K562 (cell line): ENCODE data around the gene TBRG1. TPM values are rescaled to one million over a fixed set of nuclear protein-coding genes. Genes with fewer than 3 reads are reported as not detected.

Source experiments
- ADNP ChIP-seq: fragments of 200-800 bp; sonication (Bioruptor generic); IDR thresholded peaks from 2 replicates; pipeline ENCODE4 v1.6.1; 2016; ENCODE audit warnings: missing genetic modification characterization, missing compliant biosample characterization
- ARID1B ChIP-seq: fragments of 450-650 bp; IDR thresholded peaks from 2 replicates; pipeline ENCODE4 v1.6.1; 2016; ENCODE audit warnings: antibody characterized with exemption, mild to moderate bottlenecking, inconsistent platforms
- CBFA2T3 ChIP-seq: fragments of 450-650 bp; IDR thresholded peaks from 2 replicates; pipeline ENCODE4 v1.6.1; 2017
- CHD1 ChIP-seq: fragments of 200-600 bp; sonication (generic); IDR thresholded peaks from one replicate; pipeline ENCODE4 v1.6.1; 2012; ENCODE audit warnings: mild to moderate bottlenecking, moderate library complexity, low read length, inconsistent platforms
- DPF2 ChIP-seq: fragments of 450-650 bp; IDR thresholded peaks from 2 replicates; pipeline ENCODE4 v1.6.1; 2016
- ELF1 ChIP-seq: fragments of 200-800 bp; sonication (Bioruptor generic); IDR thresholded peaks from 2 replicates; pipeline ENCODE4 v1.6.1; 2016; ENCODE audit warnings: missing genetic modification characterization, missing compliant biosample characterization
- FOXK2 ChIP-seq, 2 experiments: fragments of 450-650 bp; IDR thresholded peaks in 1 of 2; conservative IDR thresholded peaks in 1 of 2; 2 replicates each; pipeline ENCODE4 v1.6.1; 2016; ENCODE audit warnings: low read depth in 2 of 2, mild to moderate bottlenecking in 1 of 2
- GTF2A2 ChIP-seq: IDR thresholded peaks from 2 replicates; pipeline ENCODE4 v1.6.1; 2016; ENCODE audit warnings: mild to moderate bottlenecking, missing genetic modification characterization, missing compliant biosample characterization
- HLTF ChIP-seq: fragments of 450-650 bp; IDR thresholded peaks from 2 replicates; pipeline ENCODE4 v1.6.1; 2016
- KDM2B ChIP-seq: fragments of 250-450 bp; sonication (Bioruptor Pico); IDR thresholded peaks from 2 replicates; pipeline ENCODE4 v1.8.0; 2021; ENCODE audit warnings: mild to moderate bottlenecking, moderate library complexity
- KHSRP ChIP-seq: fragments of 450-650 bp; IDR thresholded peaks from 2 replicates; pipeline ENCODE4 v1.6.1; 2017
- KLF13 ChIP-seq: fragments of 450-650 bp; IDR thresholded peaks from 2 replicates; pipeline ENCODE4 v1.6.1; 2016; ENCODE audit warnings: missing genetic modification characterization, low read depth, mild to moderate bottlenecking, missing compliant biosample characterization, moderate library complexity, borderline replicate concordance
- MTA3 ChIP-seq: fragments of 450-650 bp; formaldehyde crosslinking; IDR thresholded peaks from 2 replicates; pipeline ENCODE4 v1.6.1; 2017; ENCODE audit warnings: mild to moderate bottlenecking, borderline replicate concordance
- NR2C1 ChIP-seq, 2 experiments: fragments of 450-650 bp; IDR thresholded peaks; 2 replicates each; pipeline ENCODE4 v1.6.1; 2017; ENCODE audit warnings: mild to moderate bottlenecking in 2 of 2, antibody characterized with exemption in 1 of 2, inconsistent platforms in 1 of 2, missing compliant biosample characterization in 1 of 2, missing genetic modification characterization in 1 of 2
- NR2C2 ChIP-seq, 2 experiments: fragments of 200-800 bp in 1 of 2; sonication (Bioruptor generic) in 1 of 2; sonication (generic) in 1 of 2; formaldehyde crosslinking in 1 of 2; IDR thresholded peaks; 2 replicates each; pipeline versions ENCODE4 v1.6.1 to v1.8.0; 2016 to 2022; ENCODE audit warnings: mild to moderate bottlenecking in 1 of 2, missing compliant biosample characterization in 1 of 2, missing genetic modification characterization in 1 of 2, missing genetic modification reagents in 1 of 2
- POLR3A ChIP-seq: IDR thresholded peaks from 2 replicates; pipeline ENCODE4 v1.6.1; 2011; ENCODE audit warnings: borderline replicate concordance, mild to moderate bottlenecking, moderate library complexity; ENCODE audit not compliant: insufficient read length, insufficient read depth; ENCODE audit errors: extremely low read depth
- PTRF ChIP-seq: fragments of 450-650 bp; IDR thresholded peaks from 2 replicates; pipeline ENCODE4 v1.6.1; 2016; ENCODE audit warnings: mild to moderate bottlenecking, missing genetic modification characterization, missing compliant biosample characterization
- RBM39 ChIP-seq: fragments of 200-400 bp; formaldehyde crosslinking; optimal IDR thresholded peaks from 2 replicates; pipeline ENCODE3; 2018; ENCODE audit warnings: low read depth, low read length
- SNIP1 ChIP-seq: fragments of 450-650 bp; IDR thresholded peaks from 2 replicates; pipeline ENCODE4 v1.7.1; 2017; ENCODE audit warnings: low read depth, mild to moderate bottlenecking
- STAT5A ChIP-seq: IDR thresholded peaks from 2 replicates; pipeline ENCODE4 v1.6.1; 2012; ENCODE audit warnings: low read length, inconsistent platforms, borderline replicate concordance
- TAL1 ChIP-seq: fragments of 450-650 bp; IDR thresholded peaks from 2 replicates; pipeline ENCODE4 v1.6.1; 2016; ENCODE audit warnings: mild to moderate bottlenecking
- U2AF2 ChIP-seq: fragments of 200-400 bp; formaldehyde crosslinking; optimal IDR thresholded peaks from 2 replicates; pipeline ENCODE3; 2017; ENCODE audit warnings: low read depth, mild to moderate bottlenecking, low read length
- ZEB2 ChIP-seq: fragments of 450-650 bp; IDR thresholded peaks from 2 replicates; pipeline ENCODE4 v1.6.1; 2016
- ZFP1 ChIP-seq: fragments of 450-650 bp; formaldehyde crosslinking; IDR thresholded peaks from 2 replicates; pipeline ENCODE4 v1.4.0; 2020; ENCODE audit warnings: mild to moderate bottlenecking, mixed read lengths
- ZNF124 ChIP-seq: sonication (generic); formaldehyde crosslinking; IDR thresholded peaks from 2 replicates; pipeline ENCODE4 v1.8.1; 2022; ENCODE audit warnings: missing genetic modification reagents
- ZNF766 ChIP-seq: fragments of 200-800 bp; sonication (Bioruptor generic); conservative IDR thresholded peaks from 2 replicates; pipeline ENCODE4 v1.6.1; 2016; ENCODE audit warnings: missing genetic modification characterization, missing compliant biosample characterization
- ZNF778 ChIP-seq: fragments of 450-650 bp; formaldehyde crosslinking; IDR thresholded peaks from 2 replicates; pipeline ENCODE4 v1.4.0; 2020; ENCODE audit warnings: mild to moderate bottlenecking, moderate library complexity
- ZNF780A ChIP-seq: fragments of 250-450 bp; sonication (Bioruptor Pico); IDR thresholded peaks from 2 replicates; pipeline ENCODE4 v1.5.0; 2021; ENCODE audit warnings: mild to moderate bottlenecking
- polyA plus RNA-seq, 8 experiments: library from polyadenylated mRNA; depleted of rRNA in 4 of 8; stranded (reverse) in 5 of 8; unstranded in 3 of 8; fragments of >200 nt; fragmentation: Nextera tagmentation in 2 of 8; fragmentation: Illumina TruSeq in 1 of 8; extraction: Ambion mirVana in 2 of 8; extraction: Trizol in 1 of 8; gene quantifications; 2 replicates each; pipeline versions ENCODE4 v1.2.1 to v1.2.3, GENCODE V29; 2011 to 2014; ENCODE audit warnings: inconsistent platforms in 1 of 8, missing spikeins in 1 of 8
- total RNA-seq, 7 experiments: library from RNA; depleted of rRNA in 6 of 7; stranded (reverse); fragments of >200 nt in 6 of 7; fragmentation: Illumina TruSeq in 2 of 7; extraction: Trizol in 2 of 7; gene quantifications; 2 replicates each; pipeline versions ENCODE4 v1.2.1 to v1.2.3, GENCODE V29; 2011 to 2021; ENCODE audit warnings: low replicate concordance in 1 of 7
- TF ChIP-seq, protein P1 (sequence below): fragments of 450-650 bp; conservative IDR thresholded peaks from 2 replicates; pipeline ENCODE4 v1.6.1; 2016; ENCODE audit warnings: missing genetic modification characterization, low read depth, mild to moderate bottlenecking, control low read depth, missing compliant biosample characterization
- TF ChIP-seq, protein P2 (sequence below): fragments of 450-650 bp; IDR thresholded peaks from 2 replicates; pipeline ENCODE4 v1.6.1; 2016; ENCODE audit warnings: low read depth, mild to moderate bottlenecking, moderate library complexity

Gene TBRG1
- total and polyA plus RNA-seq, 9 of the 15 experiments (the other 6 are each of a cell fraction or from before 2014, with no cell fraction given): 8.7 to 30.0 (median 20.2) TPM

DNA sequence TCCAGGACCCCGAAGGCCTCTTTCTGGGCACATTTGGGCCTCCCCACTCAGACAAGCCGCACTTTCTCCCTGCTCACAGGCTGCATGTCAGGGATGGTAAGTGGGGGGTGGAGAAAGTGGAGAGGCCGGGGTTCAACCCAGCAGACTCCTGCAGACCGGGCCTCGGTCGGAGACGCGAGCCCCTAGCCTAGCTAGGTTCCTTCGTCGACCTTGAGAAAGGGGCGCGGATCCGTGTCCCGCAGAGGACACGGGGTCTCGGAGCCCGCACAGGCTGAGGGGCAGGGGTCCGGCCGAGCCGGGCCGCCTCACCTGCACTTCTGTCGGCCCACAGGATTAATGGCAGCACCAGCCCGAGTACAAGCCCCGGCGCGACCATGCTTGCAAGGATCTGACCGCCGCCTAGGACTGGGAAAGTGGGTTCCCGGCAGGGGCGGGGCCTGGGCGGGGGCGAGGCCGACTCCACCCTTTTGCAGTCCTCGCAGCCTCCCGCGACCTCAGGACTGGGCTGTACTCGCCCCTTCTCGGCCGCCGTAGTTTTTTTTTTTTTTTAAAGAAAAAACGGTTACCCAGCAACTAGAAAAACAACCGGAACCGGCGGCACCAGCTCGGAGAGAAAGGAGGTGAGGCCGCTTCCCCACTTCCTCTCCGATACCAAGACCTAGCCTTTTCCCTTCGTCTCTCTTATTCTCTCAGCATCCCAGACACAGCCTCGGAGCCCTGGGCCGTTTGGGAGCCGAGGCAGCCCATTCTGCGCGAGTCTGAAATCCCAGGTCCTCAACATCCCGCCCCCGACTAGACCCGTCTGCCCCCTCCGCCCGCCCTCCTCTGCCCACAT, 50.9 kb downstream of the TBRG1 start, which contains the start of the genes SIAE and SPA17 (continued):
- no peak for TF ChIP-seq KHSRP
- no peak for TF ChIP-seq NR2C2 (CRISPR knock-in tag; IDR thresholded peaks at IDR 0.05)
- peak; percentile 54; the same call in 1 of the 2 replicates for TF ChIP-seq NR2C2 (tag; IDR thresholded peaks at IDR 0.05)
- no peak for TF ChIP-seq GTF2A2 (tag)
- no peak for TF ChIP-seq HLTF
- TF ChIP-seq CHD1: no peak
- TF ChIP-seq, protein P1, sequence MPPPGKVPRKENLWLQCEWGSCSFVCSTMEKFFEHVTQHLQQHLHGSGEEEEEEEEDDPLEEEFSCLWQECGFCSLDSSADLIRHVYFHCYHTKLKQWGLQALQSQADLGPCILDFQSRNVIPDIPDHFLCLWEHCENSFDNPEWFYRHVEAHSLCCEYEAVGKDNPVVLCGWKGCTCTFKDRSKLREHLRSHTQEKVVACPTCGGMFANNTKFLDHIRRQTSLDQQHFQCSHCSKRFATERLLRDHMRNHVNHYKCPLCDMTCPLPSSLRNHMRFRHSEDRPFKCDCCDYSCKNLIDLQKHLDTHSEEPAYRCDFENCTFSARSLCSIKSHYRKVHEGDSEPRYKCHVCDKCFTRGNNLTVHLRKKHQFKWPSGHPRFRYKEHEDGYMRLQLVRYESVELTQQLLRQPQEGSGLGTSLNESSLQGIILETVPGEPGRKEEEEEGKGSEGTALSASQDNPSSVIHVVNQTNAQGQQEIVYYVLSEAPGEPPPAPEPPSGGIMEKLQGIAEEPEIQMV (tag): no peak
- no peak for TF ChIP-seq POLR3A
- TF ChIP-seq ZNF780A (CRISPR knock-in tag): no peak
- no peak for TF ChIP-seq DPF2
- no peak for TF ChIP-seq NR2C1 (IDR thresholded peaks at IDR 0.05)
- TF ChIP-seq NR2C1 (tag; IDR thresholded peaks at IDR 0.05): no peak
- TF ChIP-seq ARID1B: no peak
- no peak for TF ChIP-seq KLF13 (tag)
- no peak for TF ChIP-seq ADNP (tag)
- no peak for TF ChIP-seq U2AF2
- peak in 1 of 2 experiments; percentile 84; a peak in 2 of 4 replicates for TF ChIP-seq FOXK2 (conservative IDR thresholded peaks at IDR 0.05 in 1 of 2, IDR thresholded peaks at IDR 0.05 in 1 of 2; ENCODE audit: low read depth in 2 of 2)
- TF ChIP-seq ZNF766 (CRISPR knock-in tag): no peak
- peak; percentile 96 for TF ChIP-seq MTA3
- TF ChIP-seq TAL1: no peak
- no peak for TF ChIP-seq ZEB2
- no peak for TF ChIP-seq KDM2B (CRISPR knock-in tag)
- no peak for TF ChIP-seq CBFA2T3
- no peak for TF ChIP-seq PTRF (tag)
- TF ChIP-seq SNIP1: no peak
- no peak for TF ChIP-seq ZFP1 (CRISPR knock-in tag)
- TF ChIP-seq ZNF124 (CRISPR knock-in tag): no peak
- TF ChIP-seq RBM39: no peak
- TF ChIP-seq, protein P2, sequence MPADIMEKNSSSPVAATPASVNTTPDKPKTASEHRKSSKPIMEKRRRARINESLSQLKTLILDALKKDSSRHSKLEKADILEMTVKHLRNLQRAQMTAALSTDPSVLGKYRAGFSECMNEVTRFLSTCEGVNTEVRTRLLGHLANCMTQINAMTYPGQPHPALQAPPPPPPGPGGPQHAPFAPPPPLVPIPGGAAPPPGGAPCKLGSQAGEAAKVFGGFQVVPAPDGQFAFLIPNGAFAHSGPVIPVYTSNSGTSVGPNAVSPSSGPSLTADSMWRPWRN: no peak
- no peak for TF ChIP-seq STAT5A
- no peak for TF ChIP-seq ZNF778
- TF ChIP-seq ELF1: peak; percentile 82
